ENCODE data around the gene PRKAR1A. TPM values are rescaled to one million over a fixed set of nuclear protein-coding genes. Genes with fewer than 3 reads are reported as not detected.
"Not testable (repeated sequence)": the region's sequence is repeated elsewhere in the genome, so short reads cannot be mapped to it uniquely, and the experiment has no call there.

Gene PRKAR1A
- total and polyA plus RNA-seq, 8 donors, result 22.6 to 137 (median 74.7) TPM

GRCh38 chr17:68579194-68579927 is 67.1 kb downstream of the PRKAR1A start:
- Histone ChIP-seq H3K27ac (peak overlapping the region in 1 of 4 donors; percentile 23), H3K9me3 (no peaks in the 10 kb centered on the region), H3K27me3 (no peaks in the 10 kb centered on the region), H3K4me3 (no peak overlapping the region), H3K4me1 (no peaks in the 10 kb centered on the region), H3K36me3 (no peaks in the 10 kb centered on the region)
- 86 to 94% methylated on average over 8 of the region's 8 CpGs for WGBS, 2 donors
- FAIRE-seq (no peak), ATAC-seq (no peak), DNase-seq (no peak)
- no peak for TF ChIP-seq CTCF (IDR thresholded peaks at IDR 0.05)
- intact Hi-C loops (cut with DNase I), result no loop called here

GRCh38 chr17:68580236-68580770 is 68.1 kb downstream of the PRKAR1A start:
- DNase-seq, result peak in 1 of 6 donors; percentile 16
- WGBS, 2 donors, result 64 to 67% methylated on average over 6 of the region's 6 CpGs
- Histone ChIP-seq H3K4me1 (no peaks in the 10 kb centered on the region), H3K4me3 (no peak overlapping the region), H3K36me3 (no peaks in the 10 kb centered on the region), H3K27me3 (no peaks in the 10 kb centered on the region), H3K27ac (peak overlapping the region in 2 of 4 donors; percentile 41 to 44), H3K9me3 (no peaks in the 10 kb centered on the region)
- TF ChIP-seq CTCF (IDR thresholded peaks at IDR 0.05), result no peak
- peak in 3 of 4 donors; percentile 60 to 85 (median 71) for ATAC-seq
- intact Hi-C loops (cut with DNase I), result no loop called here
- no peak for FAIRE-seq

GRCh38 chr17:68581863-68582645 is 69.8 kb downstream of the PRKAR1A start:
- FAIRE-seq, result no peak
- WGBS, 2 donors, result 53 to 57% methylated on average over 9 of the region's 9 CpGs
- no peak for ATAC-seq
- DNase-seq, result no peak
- TF ChIP-seq CTCF (IDR thresholded peaks at IDR 0.05), result no peak
- no peaks in the 10 kb centered on the region for H3K27me3 ChIP-seq
- no peaks in the 10 kb centered on the region for H3K36me3 ChIP-seq
- no peaks in the 10 kb centered on the region for H3K4me1 ChIP-seq
- H3K4me3 ChIP-seq, result no peak overlapping the region
- no peaks in the 10 kb centered on the region for H3K9me3 ChIP-seq
- H3K27ac ChIP-seq, result no peak overlapping the region
- intact Hi-C loops (cut with DNase I), result no loop called here

- H3K27ac ChIP-seq; H3K9me3 ChIP-seq; H3K4me1 ChIP-seq; intact Hi-C loops (cut with DNase I); H3K4me3 ChIP-seq; DNase-seq; H3K36me3 ChIP-seq; H3K27me3 ChIP-seq; ATAC-seq; FAIRE-seq: not testable (repeated sequence)
- WGBS, 2 donors, result 41 to 58% methylated on average over 6 of the region's 6 CpGs
These were observed 70.6 kb downstream of the PRKAR1A start for GRCh38 chr17:68582867-68583266.

GRCh38 chr17:68584581-68585303 is 72.5 kb downstream of the PRKAR1A start:
- peak in 1 of 6 donors; percentile 16 for DNase-seq
- Histone ChIP-seq H3K27ac (peak overlapping the region in 1 of 4 donors; percentile 28), H3K9me3 (no peaks in the 10 kb centered on the region), H3K4me3 (no peak overlapping the region), H3K4me1 (no peaks in the 10 kb centered on the region), H3K36me3 (no peaks in the 10 kb centered on the region), H3K27me3 (no peaks in the 10 kb centered on the region)
- TF ChIP-seq CTCF (IDR thresholded peaks at IDR 0.05), result no peak
- WGBS, 2 donors, result 30 to 38% methylated on average over 5 of the region's 5 CpGs
- intact Hi-C loops (cut with DNase I), result no loop called here
- FAIRE-seq, result no peak
- peak in 2 of 4 donors; percentile 52 to 76 for ATAC-seq

All from pancreas (tissue), 10 donors.